ENCODE measurements around the gene RUFY2.

RUFY2 gene

GRCh38 chr10:68331455-68332258, 75.4 kb downstream of the RUFY2 start, which contains the start of gene HNRNPH3:
Gene HNRNPH3 (plus strand): TSS chr10:68332064. CDS start chr10:68337222, 5,158 bp downstream.
- peak; percentile 79 for ATAC-seq

DNA sequence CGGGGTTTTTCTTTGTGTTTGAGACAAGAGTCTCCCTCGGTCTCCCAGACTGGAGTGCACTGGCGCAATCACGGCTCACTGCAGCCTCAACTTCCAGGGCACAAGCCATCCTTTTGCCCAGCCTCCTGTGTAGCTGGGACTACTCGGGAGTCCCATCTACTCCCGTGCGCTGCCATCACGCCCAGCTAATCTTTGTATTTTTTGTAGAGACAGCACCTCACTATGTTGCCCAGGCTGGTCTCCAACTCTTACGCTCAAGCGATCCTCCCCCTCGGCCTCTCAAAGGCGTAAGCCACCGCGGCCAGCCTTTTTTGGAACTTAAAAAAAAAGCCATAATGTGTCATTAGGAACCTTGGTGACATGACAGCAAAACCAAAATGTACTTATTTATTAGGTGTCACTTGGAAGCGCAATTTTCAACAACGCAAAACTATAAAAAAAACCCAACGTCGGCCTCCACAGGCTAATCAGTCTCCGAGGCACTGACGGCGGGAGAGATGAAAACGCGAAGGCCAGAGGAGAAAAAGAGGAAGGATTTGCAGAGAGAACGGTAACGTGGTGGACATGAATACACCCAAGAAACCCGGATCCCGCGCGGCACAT, 76.1 kb downstream of the RUFY2 start:
- no peak for ATAC-seq

More at GRCh38 chr10:68331455-68332258, 75.4 kb downstream of the RUFY2 start, which contains the start of gene HNRNPH3:
- TF ChIP-seq CREB5 (CRISPR knock-in tag; IDR thresholded peaks at IDR 0.05; ENCODE audit: low read depth) (no peak), ZNF565 (CRISPR knock-in tag; conservative IDR thresholded peaks at IDR 0.05; ENCODE audit: low read depth) (no peak), ESRRG (CRISPR knock-in tag; IDR thresholded peaks at IDR 0.05) (no peak), ZNF8 (CRISPR knock-in tag; IDR thresholded peaks at IDR 0.05) (no peak), ZC3H10 (CRISPR knock-in tag; IDR thresholded peaks at IDR 0.05) (no peak), GLIS3 (CRISPR knock-in tag; IDR thresholded peaks at IDR 0.05) (no peak), PPARA (CRISPR knock-in tag; IDR thresholded peaks at IDR 0.05; ENCODE audit: borderline replicate concordance) (no peak), ISL1 (CRISPR knock-in tag; IDR thresholded peaks at IDR 0.05) (no peak), RARB (CRISPR knock-in tag; IDR thresholded peaks at IDR 0.05) (0 out of 2 replicates have a peak, but pooled peaks have one; percentile 28), CSDC2 (CRISPR knock-in tag; IDR thresholded peaks at IDR 0.05) (peak; percentile 83; the same call in 1 of the 2 replicates), OSR1 (CRISPR knock-in tag; IDR thresholded peaks at IDR 0.05) (no peak), SNAI2 (CRISPR knock-in tag; IDR thresholded peaks at IDR 0.05) (no peak), ZFP30 (CRISPR knock-in tag; IDR thresholded peaks at IDR 0.05) (no peak), POU6F1 (CRISPR knock-in tag; IDR thresholded peaks at IDR 0.05; ENCODE audit: borderline replicate concordance, low read depth) (peak; percentile 19; the same call in 1 of the 2 replicates), TCF4 (CRISPR knock-in tag; IDR thresholded peaks at IDR 0.05; ENCODE audit: borderline replicate concordance) (no peak; the same call in 1 of the 2 replicates), ZNF70 (CRISPR knock-in tag; IDR thresholded peaks at IDR 0.05) (no peak), TOX (CRISPR knock-in tag; IDR thresholded peaks at IDR 0.05; ENCODE audit: borderline replicate concordance) (no peak), ZFP3 (CRISPR knock-in tag; IDR thresholded peaks at IDR 0.05) (peak; percentile 60; the same call in 1 of the 2 replicates), BACH2 (CRISPR knock-in tag; IDR thresholded peaks at IDR 0.05; ENCODE audit: borderline replicate concordance) (no peak), ARNTL (CRISPR knock-in tag; IDR thresholded peaks at IDR 0.05; ENCODE audit: borderline replicate concordance, low read depth) (no peak)
- TF ChIP-seq, protein P1, sequence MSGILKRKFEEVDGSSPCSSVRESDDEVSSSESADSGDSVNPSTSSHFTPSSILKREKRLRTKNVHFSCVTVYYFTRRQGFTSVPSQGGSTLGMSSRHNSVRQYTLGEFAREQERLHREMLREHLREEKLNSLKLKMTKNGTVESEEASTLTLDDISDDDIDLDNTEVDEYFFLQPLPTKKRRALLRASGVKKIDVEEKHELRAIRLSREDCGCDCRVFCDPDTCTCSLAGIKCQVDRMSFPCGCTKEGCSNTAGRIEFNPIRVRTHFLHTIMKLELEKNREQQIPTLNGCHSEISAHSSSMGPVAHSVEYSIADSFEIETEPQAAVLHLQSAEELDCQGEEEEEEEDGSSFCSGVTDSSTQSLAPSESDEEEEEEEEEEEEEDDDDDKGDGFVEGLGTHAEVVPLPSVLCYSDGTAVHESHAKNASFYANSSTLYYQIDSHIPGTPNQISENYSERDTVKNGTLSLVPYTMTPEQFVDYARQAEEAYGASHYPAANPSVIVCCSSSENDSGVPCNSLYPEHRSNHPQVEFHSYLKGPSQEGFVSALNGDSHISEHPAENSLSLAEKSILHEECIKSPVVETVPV (CRISPR knock-in tag; IDR thresholded peaks at IDR 0.05): no peak
- TF ChIP-seq, protein P2, sequence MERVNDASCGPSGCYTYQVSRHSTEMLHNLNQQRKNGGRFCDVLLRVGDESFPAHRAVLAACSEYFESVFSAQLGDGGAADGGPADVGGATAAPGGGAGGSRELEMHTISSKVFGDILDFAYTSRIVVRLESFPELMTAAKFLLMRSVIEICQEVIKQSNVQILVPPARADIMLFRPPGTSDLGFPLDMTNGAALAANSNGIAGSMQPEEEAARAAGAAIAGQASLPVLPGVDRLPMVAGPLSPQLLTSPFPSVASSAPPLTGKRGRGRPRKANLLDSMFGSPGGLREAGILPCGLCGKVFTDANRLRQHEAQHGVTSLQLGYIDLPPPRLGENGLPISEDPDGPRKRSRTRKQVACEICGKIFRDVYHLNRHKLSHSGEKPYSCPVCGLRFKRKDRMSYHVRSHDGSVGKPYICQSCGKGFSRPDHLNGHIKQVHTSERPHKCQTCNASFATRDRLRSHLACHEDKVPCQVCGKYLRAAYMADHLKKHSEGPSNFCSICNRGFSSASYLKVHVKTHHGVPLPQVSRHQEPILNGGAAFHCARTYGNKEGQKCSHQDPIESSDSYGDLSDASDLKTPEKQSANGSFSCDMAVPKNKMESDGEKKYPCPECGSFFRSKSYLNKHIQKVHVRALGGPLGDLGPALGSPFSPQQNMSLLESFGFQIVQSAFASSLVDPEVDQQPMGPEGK (CRISPR knock-in tag; IDR thresholded peaks at IDR 0.05; ENCODE audit: borderline replicate concordance): peak; percentile 88; the same call in 1 of the 2 replicates
- TF ChIP-seq, protein P3, sequence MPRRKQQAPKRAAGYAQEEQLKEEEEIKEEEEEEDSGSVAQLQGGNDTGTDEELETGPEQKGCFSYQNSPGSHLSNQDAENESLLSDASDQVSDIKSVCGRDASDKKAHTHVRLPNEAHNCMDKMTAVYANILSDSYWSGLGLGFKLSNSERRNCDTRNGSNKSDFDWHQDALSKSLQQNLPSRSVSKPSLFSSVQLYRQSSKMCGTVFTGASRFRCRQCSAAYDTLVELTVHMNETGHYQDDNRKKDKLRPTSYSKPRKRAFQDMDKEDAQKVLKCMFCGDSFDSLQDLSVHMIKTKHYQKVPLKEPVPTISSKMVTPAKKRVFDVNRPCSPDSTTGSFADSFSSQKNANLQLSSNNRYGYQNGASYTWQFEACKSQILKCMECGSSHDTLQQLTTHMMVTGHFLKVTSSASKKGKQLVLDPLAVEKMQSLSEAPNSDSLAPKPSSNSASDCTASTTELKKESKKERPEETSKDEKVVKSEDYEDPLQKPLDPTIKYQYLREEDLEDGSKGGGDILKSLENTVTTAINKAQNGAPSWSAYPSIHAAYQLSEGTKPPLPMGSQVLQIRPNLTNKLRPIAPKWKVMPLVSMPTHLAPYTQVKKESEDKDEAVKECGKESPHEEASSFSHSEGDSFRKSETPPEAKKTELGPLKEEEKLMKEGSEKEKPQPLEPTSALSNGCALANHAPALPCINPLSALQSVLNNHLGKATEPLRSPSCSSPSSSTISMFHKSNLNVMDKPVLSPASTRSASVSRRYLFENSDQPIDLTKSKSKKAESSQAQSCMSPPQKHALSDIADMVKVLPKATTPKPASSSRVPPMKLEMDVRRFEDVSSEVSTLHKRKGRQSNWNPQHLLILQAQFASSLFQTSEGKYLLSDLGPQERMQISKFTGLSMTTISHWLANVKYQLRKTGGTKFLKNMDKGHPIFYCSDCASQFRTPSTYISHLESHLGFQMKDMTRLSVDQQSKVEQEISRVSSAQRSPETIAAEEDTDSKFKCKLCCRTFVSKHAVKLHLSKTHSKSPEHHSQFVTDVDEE (CRISPR knock-in tag; IDR thresholded peaks at IDR 0.05): peak; percentile 23; the same call in 1 of the 2 replicates

More for the DNA sequence above, 76.1 kb downstream of the RUFY2 start:
- TF ChIP-seq GLIS3 (CRISPR knock-in tag; IDR thresholded peaks at IDR 0.05) (no peak), ZFP30 (CRISPR knock-in tag; IDR thresholded peaks at IDR 0.05) (no peak), CSDC2 (CRISPR knock-in tag; IDR thresholded peaks at IDR 0.05) (no peak), CREB5 (CRISPR knock-in tag; IDR thresholded peaks at IDR 0.05; ENCODE audit: low read depth) (no peak), ZFP3 (CRISPR knock-in tag; IDR thresholded peaks at IDR 0.05) (no peak)

Measured in SK-N-SH treated with all-trans-retinoic acid at 6 μM for 48 hours (cell line).